WERI-Rb-1 (cell line): ENCODE data around the gene SYT8.

Experiments
- DNase-seq: peaks from one replicate; pipeline ENCODE4 v3.0.0-alpha.2; 2020
- H3K27ac ChIP-seq: fragments of 250-450 bp; sonication (Bioruptor Pico); 2 replicates; pipeline ENCODE4 v1.5.1; 2020; ENCODE audit warnings: mild to moderate bottlenecking, moderate library complexity
- H3K27me3 ChIP-seq: fragments of 250-450 bp; sonication (Bioruptor Pico); 2 replicates; pipeline ENCODE4 v1.5.1; 2021; ENCODE audit warnings: mild to moderate bottlenecking, low read depth, moderate library complexity; ENCODE audit not compliant: insufficient read depth, severe bottlenecking
- H3K36me3 ChIP-seq: fragments of 250-450 bp; sonication (Bioruptor Pico); 2 replicates; pipeline ENCODE4 v1.5.1; 2020; ENCODE audit warnings: mild to moderate bottlenecking, moderate library complexity
- H3K4me3 ChIP-seq: 2 replicates; pipeline ENCODE4 v1.5.1; 2011; ENCODE audit warnings: low read depth, mild to moderate bottlenecking, control low read depth, low read length
- H3K9me3 ChIP-seq: fragments of 250-450 bp; sonication (Bioruptor Pico); 2 replicates; pipeline ENCODE4 v1.5.1; 2021; ENCODE audit warnings: mild to moderate bottlenecking, moderate library complexity; ENCODE audit not compliant: severe bottlenecking
- TF ChIP-seq, protein P1 (sequence below): IDR thresholded peaks from 2 replicates; pipeline ENCODE4 v1.5.1; 2011; ENCODE audit warnings: low read depth, mild to moderate bottlenecking, control low read depth, inconsistent platforms, low read length

SYT8 gene

GRCh38 chr11:1847926-1848639, 13.3 kb downstream of the SYT8 start:
- Histone ChIP-seq H3K27me3 (peaks cover 100% of the 10 kb centered on the region), H3K4me3 (no peak overlapping the region), H3K27ac (no peak overlapping the region), H3K36me3 (no peaks in the 10 kb centered on the region), H3K9me3 (no peaks in the 10 kb centered on the region)
- TF ChIP-seq, protein P1, sequence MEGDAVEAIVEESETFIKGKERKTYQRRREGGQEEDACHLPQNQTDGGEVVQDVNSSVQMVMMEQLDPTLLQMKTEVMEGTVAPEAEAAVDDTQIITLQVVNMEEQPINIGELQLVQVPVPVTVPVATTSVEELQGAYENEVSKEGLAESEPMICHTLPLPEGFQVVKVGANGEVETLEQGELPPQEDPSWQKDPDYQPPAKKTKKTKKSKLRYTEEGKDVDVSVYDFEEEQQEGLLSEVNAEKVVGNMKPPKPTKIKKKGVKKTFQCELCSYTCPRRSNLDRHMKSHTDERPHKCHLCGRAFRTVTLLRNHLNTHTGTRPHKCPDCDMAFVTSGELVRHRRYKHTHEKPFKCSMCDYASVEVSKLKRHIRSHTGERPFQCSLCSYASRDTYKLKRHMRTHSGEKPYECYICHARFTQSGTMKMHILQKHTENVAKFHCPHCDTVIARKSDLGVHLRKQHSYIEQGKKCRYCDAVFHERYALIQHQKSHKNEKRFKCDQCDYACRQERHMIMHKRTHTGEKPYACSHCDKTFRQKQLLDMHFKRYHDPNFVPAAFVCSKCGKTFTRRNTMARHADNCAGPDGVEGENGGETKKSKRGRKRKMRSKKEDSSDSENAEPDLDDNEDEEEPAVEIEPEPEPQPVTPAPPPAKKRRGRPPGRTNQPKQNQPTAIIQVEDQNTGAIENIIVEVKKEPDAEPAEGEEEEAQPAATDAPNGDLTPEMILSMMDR, result no peak
- DNase-seq, result no peak

GRCh38 chr11:1848640-1849430, 14.0 kb downstream of the SYT8 start:
- Histone ChIP-seq H3K27ac (no peak overlapping the region), H3K36me3 (no peaks in the 10 kb centered on the region), H3K27me3 (peaks cover 100% of the 10 kb centered on the region), H3K9me3 (no peaks in the 10 kb centered on the region), H3K4me3 (no peak overlapping the region)
- TF ChIP-seq, protein P1, result no peak
- DNase-seq, result no peak

GRCh38 chr11:1851468-1852180, 16.8 kb downstream of the SYT8 start:
- Histone ChIP-seq H3K9me3 (no peaks in the 10 kb centered on the region), H3K27me3 (peaks cover 100% of the 10 kb centered on the region), H3K36me3 (no peaks in the 10 kb centered on the region), H3K4me3 (no peak overlapping the region), H3K27ac (no peak overlapping the region)
- DNase-seq, result no peak
- TF ChIP-seq, protein P1, result no peak

- Histone ChIP-seq H3K4me3 (no peak overlapping the region), H3K36me3 (no peaks in the 10 kb centered on the region), H3K9me3 (no peaks in the 10 kb centered on the region), H3K27ac (no peak overlapping the region), H3K27me3 (peaks cover 100% of the 10 kb centered on the region)
- TF ChIP-seq, protein P1, result no peak
- no peak for DNase-seq
Measured at GRCh38 chr11:1852271-1852876, 17.6 kb downstream of the SYT8 start.

DNA sequence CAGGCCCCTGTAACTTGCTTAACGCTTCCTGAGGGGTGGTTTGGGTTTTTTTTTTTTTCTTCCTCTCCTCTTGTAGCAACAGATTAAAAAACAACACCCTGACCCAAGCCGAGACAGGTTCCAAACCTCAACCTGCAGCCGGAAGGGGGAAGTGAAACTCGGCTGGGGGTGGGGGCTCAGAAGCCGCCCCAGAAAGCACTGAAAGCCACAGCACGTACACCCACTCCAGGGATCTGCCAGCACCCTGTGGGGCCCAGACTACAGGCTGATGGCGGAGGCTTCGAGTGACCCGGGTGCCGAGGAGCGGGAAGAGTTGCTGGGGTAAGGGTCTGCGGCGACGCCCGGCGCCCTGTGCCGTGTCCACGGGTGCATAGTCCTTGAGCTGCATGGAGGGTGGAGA, 18.1 kb downstream of the SYT8 start, which contains the start of gene LSP1:
TSS of gene LSP1 (plus strand) at position 208 of the 400 bp plus-strand sequence. CDS start at position 269, 61 bp downstream.
- H3K27ac ChIP-seq, result no peak within 1 kb of the TSS
- TF ChIP-seq, protein P1, result no peak
- no peaks in the 10 kb centered on the region for H3K9me3 ChIP-seq
- no peak within 1 kb of the TSS for H3K4me3 ChIP-seq
- no peak for DNase-seq
- H3K36me3 ChIP-seq, result no peaks in the 10 kb centered on the region
- H3K27me3 ChIP-seq, result peaks cover 100% of the 10 kb centered on the region
